Measurements from ENCODE around the gene NADSYN1.

- no peak for TF ChIP-seq CTCF (IDR thresholded peaks at IDR 0.05; ENCODE audit: insufficient read depth, low read length, poor library complexity, severe bottlenecking)
- TF ChIP-seq EZH2phosphoT487 (conservative IDR thresholded peaks at IDR 0.05; ENCODE audit: low read length): no peak
These were observed 89.4 kb downstream of the NADSYN1 start for GRCh38 chr11:71542382-71542781.

Measured in SU-DHL-6 (cell line).